H9 (cell line): Measurements from ENCODE around the gene ZER1. TPM values are rescaled to one million over a fixed set of nuclear protein-coding genes. Genes with fewer than 3 reads are reported as not detected.

ENCODE experiments used
- DNase-seq: peaks from one replicate; pipeline ENCODE4 v3.0.0-alpha.2; 2017
- H2AFZ ChIP-seq: one replicate; pipeline ENCODE4 v1.6.1; 2013; ENCODE audit warnings: mild to moderate bottlenecking, low read length, control low read depth, moderate library complexity
- H2AK5ac ChIP-seq: 2 replicates; pipeline ENCODE4 v1.6.1; 2013; ENCODE audit warnings: low read length, control low read depth, mixed read lengths; ENCODE audit not compliant: insufficient read length
- H2BK120ac ChIP-seq: one replicate; pipeline ENCODE4 v1.6.1; 2013; ENCODE audit warnings: low read depth, mild to moderate bottlenecking, low read length, control low read depth, inconsistent platforms; ENCODE audit not compliant: poor library complexity, severe bottlenecking
- H2BK12ac ChIP-seq: 2 replicates; pipeline ENCODE4 v1.6.1; 2013; ENCODE audit warnings: low read length, control low read depth, mixed read lengths, low read depth; ENCODE audit not compliant: insufficient read length
- H2BK15ac ChIP-seq: 2 replicates; pipeline ENCODE4 v1.6.1; 2013; ENCODE audit warnings: low read depth, low read length, control low read depth
- H2BK20ac ChIP-seq: one replicate; pipeline ENCODE4 v1.6.1; 2013; ENCODE audit warnings: low read depth, mild to moderate bottlenecking, low read length, control low read depth, inconsistent platforms; ENCODE audit not compliant: poor library complexity, severe bottlenecking
- H2BK5ac ChIP-seq: 2 replicates; pipeline ENCODE4 v1.6.1; 2013; ENCODE audit warnings: low read length, control low read depth, mixed read lengths; ENCODE audit not compliant: insufficient read length
- H3K14ac ChIP-seq: 2 replicates; pipeline ENCODE4 v1.6.1; 2013; ENCODE audit warnings: low read length, control low read depth; ENCODE audit not compliant: insufficient read depth
- H3K18ac ChIP-seq: 2 replicates; pipeline ENCODE4 v1.6.1; 2013; ENCODE audit warnings: low read depth, mild to moderate bottlenecking, mixed read lengths, low read length, control low read depth; ENCODE audit not compliant: insufficient read length
- H3K23ac ChIP-seq: 2 replicates; pipeline ENCODE4 v1.6.1; 2013; ENCODE audit warnings: low read length, control low read depth, mixed read lengths, low read depth; ENCODE audit not compliant: insufficient read length
- H3K23me2 ChIP-seq: 2 replicates; pipeline ENCODE4 v1.6.1; 2013; ENCODE audit warnings: low read depth, mild to moderate bottlenecking, mixed read lengths, low read length, control low read depth; ENCODE audit not compliant: insufficient read length, poor library complexity, severe bottlenecking
- H3K27ac ChIP-seq: 2 replicates; pipeline ENCODE4 v1.5.1; 2013; ENCODE audit warnings: low read length, control low read depth, mixed read lengths, low read depth; ENCODE audit not compliant: insufficient read length
- H3K27me3 ChIP-seq: 2 replicates; pipeline ENCODE4 v1.6.1; 2013; ENCODE audit warnings: low read length, control low read depth, inconsistent platforms; ENCODE audit not compliant: insufficient read depth
- H3K4ac ChIP-seq: 2 replicates; pipeline ENCODE4 v1.6.1; 2013; ENCODE audit warnings: low read depth, mild to moderate bottlenecking, control low read depth, inconsistent platforms, low read length, moderate library complexity
- H3K4me1 ChIP-seq: 2 replicates; pipeline ENCODE4 v1.6.1; 2013; ENCODE audit warnings: low read length, control low read depth, inconsistent platforms; ENCODE audit not compliant: insufficient read depth
- H3K4me2 ChIP-seq: 2 replicates; pipeline ENCODE4 v1.6.1; 2013; ENCODE audit warnings: low read length, control low read depth, mixed read lengths; ENCODE audit not compliant: insufficient read length, insufficient read depth
- H3K56ac ChIP-seq: 2 replicates; pipeline ENCODE4 v1.6.1; 2013; ENCODE audit warnings: low read depth, mild to moderate bottlenecking, mixed read lengths, low read length, control low read depth; ENCODE audit not compliant: insufficient read length
- H3K79me1 ChIP-seq: 2 replicates; pipeline ENCODE4 v1.6.1; 2013; ENCODE audit warnings: low read depth, mild to moderate bottlenecking, moderate library complexity, low read length, control low read depth, inconsistent platforms; ENCODE audit not compliant: insufficient read depth, poor library complexity, severe bottlenecking
- H3K79me2 ChIP-seq: 2 replicates; pipeline ENCODE4 v1.6.1; 2013; ENCODE audit warnings: low read length, control low read depth, inconsistent platforms; ENCODE audit not compliant: insufficient read depth
- H3K9ac ChIP-seq: 2 replicates; pipeline ENCODE4 v1.6.1; 2013; ENCODE audit warnings: low read length, control low read depth, mixed read lengths; ENCODE audit not compliant: insufficient read length; ENCODE audit errors: extremely low read depth
- H3K9me3 ChIP-seq: one replicate; pipeline ENCODE4 v1.6.1; 2013; ENCODE audit warnings: low read depth, low read length, inconsistent platforms; ENCODE audit not compliant: control insufficient read depth
- H3T11ph ChIP-seq: one replicate; pipeline ENCODE4 v1.6.1; 2013; ENCODE audit warnings: mild to moderate bottlenecking, low read length, control low read depth, inconsistent platforms
- H4K20me1 ChIP-seq: one replicate; pipeline ENCODE4 v1.6.1; 2013; ENCODE audit not compliant: control insufficient read depth, insufficient read length, insufficient read depth
- H4K5ac ChIP-seq: 2 replicates; pipeline ENCODE4 v1.6.1; 2013; ENCODE audit warnings: low read depth, mild to moderate bottlenecking, mixed read lengths, low read length, control low read depth; ENCODE audit not compliant: insufficient read length
- H4K8ac ChIP-seq: replicated peaks from 2 replicates; pipeline ENCODE4 v1.6.1; 2013; ENCODE audit warnings: low read length, control low read depth, mixed read lengths, low read depth; ENCODE audit not compliant: insufficient read length
- H4K91ac ChIP-seq: 2 replicates; pipeline ENCODE4 v1.6.1; 2013; ENCODE audit warnings: low read depth, mild to moderate bottlenecking, moderate library complexity, mixed read lengths, low read length, control low read depth; ENCODE audit not compliant: insufficient read length
- H3K27ac Mint-ChIP-seq, 3 experiments: 2 replicates in 2 of 3; 3 replicates in 1 of 3; pipeline ENCODE4 v1.8.0; 2020 to 2021; ENCODE audit warnings: mixed read lengths in 3 of 3, mild to moderate bottlenecking in 1 of 3, moderate library complexity in 1 of 3
- H3K27me3 Mint-ChIP-seq: 2 replicates; pipeline ENCODE4 v1.8.0; 2021; ENCODE audit warnings: low read depth, mild to moderate bottlenecking, moderate library complexity, mixed read lengths
- H3K36me3 Mint-ChIP-seq, 3 experiments: 2 replicates in 2 of 3; 3 replicates in 1 of 3; pipeline ENCODE4 v1.8.0; 2020 to 2021; ENCODE audit warnings: low read depth in 3 of 3, mixed read lengths in 3 of 3; ENCODE audit not compliant: insufficient read depth in 1 of 3
- H3K4me1 Mint-ChIP-seq, 2 experiments: 2 replicates each; pipeline ENCODE4 v1.8.0; 2020; ENCODE audit warnings: mixed read lengths in 2 of 2
- H3K4me3 Mint-ChIP-seq, 2 experiments: 2 replicates in 1 of 2; 3 replicates in 1 of 2; pipeline ENCODE4 v1.8.0; 2020 to 2021; ENCODE audit warnings: mild to moderate bottlenecking in 2 of 2, mixed read lengths in 2 of 2, moderate library complexity in 1 of 2
- H3K9me3 Mint-ChIP-seq, 2 experiments: 2 replicates in 1 of 2; 3 replicates in 1 of 2; pipeline ENCODE4 v1.8.0; 2020; ENCODE audit warnings: mild to moderate bottlenecking in 2 of 2, mixed read lengths in 2 of 2, moderate library complexity in 1 of 2
- WGBS: extraction: QIAGEN DNeasy Blood & Tissue Kit; methylation state at CpG from one replicate; pipeline ENCODE4 v1.1.7; 2013; ENCODE audit warnings: missing lambda C conversion rate, low lambda C conversion rate, mixed read lengths; ENCODE audit not compliant: insufficient read length; ENCODE audit errors: extremely low coverage; 5-methylcytosine and 5-hydroxymethylcytosine counted together
- total RNA-seq: library from RNA; stranded (reverse); gene quantifications from 2 replicates; pipeline ENCODE4 v1.2.1, GENCODE V29; 2021
- TF ChIP-seq, protein P1 (sequence below): fragments of 200-600 bp; sonication (generic); conservative IDR thresholded peaks from 3 replicates; pipeline ENCODE4 v1.8.0; 2021; ENCODE audit warnings: antibody characterized with exemption, mild to moderate bottlenecking

The ZER1 gene
- total RNA-seq, 1 experiment from 2014 or later = 24.2 TPM

DNA sequence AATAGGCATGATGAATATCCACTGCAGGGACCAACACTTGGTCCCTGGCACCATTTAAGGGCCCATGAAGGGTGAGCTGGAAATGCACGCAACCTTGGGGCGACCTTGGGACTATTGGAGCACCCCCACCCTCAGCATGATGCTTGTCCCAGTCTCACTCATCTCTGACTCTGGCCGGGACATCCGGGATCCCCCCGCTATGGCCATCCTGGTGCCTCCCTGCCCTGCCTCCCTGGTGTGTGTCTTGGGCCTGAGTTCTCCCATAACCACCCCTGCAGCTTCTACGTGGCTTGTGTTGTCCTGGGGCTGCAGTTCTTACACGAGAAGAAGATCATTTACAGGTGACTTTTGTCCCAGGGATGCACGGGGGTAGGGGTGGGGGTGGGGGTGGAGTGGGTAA lies 53.7 kb downstream of the ZER1 start:
- Histone ChIP-seq H3K27ac (no peak overlapping the region), H2BK15ac (no peak overlapping the region), H3K79me2 (no peaks in the 10 kb centered on the region), H3K9me3 (no peaks in the 10 kb centered on the region), H2BK120ac (no peak overlapping the region), H3K14ac (no peak overlapping the region), H3K9ac (no peak overlapping the region), H4K8ac (no peak overlapping the region), H3K18ac (no peak overlapping the region), H2BK20ac (no peak overlapping the region), H3K4me1 (no peaks in the 10 kb centered on the region; the same call in 1 of the 2 replicates), H3K23ac (no peak overlapping the region), H3K56ac (no peak overlapping the region), H3K4ac (no peak overlapping the region), H3T11ph (no peak overlapping the region), H3K23me2 (no peaks in the 10 kb centered on the region), H3K27me3 (no peaks in the 10 kb centered on the region), H2BK12ac (no peak overlapping the region), H2AFZ (no peak overlapping the region), H2BK5ac (no peak overlapping the region), H4K20me1 (no peaks in the 10 kb centered on the region), H3K79me1 (no peaks in the 10 kb centered on the region), H4K5ac (no peak overlapping the region), H3K4me2 (no peak overlapping the region), H2AK5ac (no peak overlapping the region), H4K91ac (no peak overlapping the region)
- H3K4me3 Mint-ChIP-seq = no peak overlapping the region
- peak overlapping the region in 1 of 3 experiments; percentile 88; a peak in 1 of 7 replicates for H3K27ac Mint-ChIP-seq
- DNase-seq = no peak
- no peaks in the 10 kb centered on the region; the same call in 1 of the 2 replicates for H3K27me3 Mint-ChIP-seq
- WGBS = no CpG with 5 or more reads among the region's 8 CpGs
- H3K4me1 Mint-ChIP-seq = peaks cover 9% of the 10 kb centered on the region in 2 experiments
- H3K9me3 Mint-ChIP-seq = no peaks in the 10 kb centered on the region; a peak in 1 of 5 replicates
- H3K36me3 Mint-ChIP-seq = peaks cover 6 to 54% (median 36%) of the 10 kb centered on the region in 3 experiments; a peak in 6 of 7 replicates
- TF ChIP-seq, protein P1, sequence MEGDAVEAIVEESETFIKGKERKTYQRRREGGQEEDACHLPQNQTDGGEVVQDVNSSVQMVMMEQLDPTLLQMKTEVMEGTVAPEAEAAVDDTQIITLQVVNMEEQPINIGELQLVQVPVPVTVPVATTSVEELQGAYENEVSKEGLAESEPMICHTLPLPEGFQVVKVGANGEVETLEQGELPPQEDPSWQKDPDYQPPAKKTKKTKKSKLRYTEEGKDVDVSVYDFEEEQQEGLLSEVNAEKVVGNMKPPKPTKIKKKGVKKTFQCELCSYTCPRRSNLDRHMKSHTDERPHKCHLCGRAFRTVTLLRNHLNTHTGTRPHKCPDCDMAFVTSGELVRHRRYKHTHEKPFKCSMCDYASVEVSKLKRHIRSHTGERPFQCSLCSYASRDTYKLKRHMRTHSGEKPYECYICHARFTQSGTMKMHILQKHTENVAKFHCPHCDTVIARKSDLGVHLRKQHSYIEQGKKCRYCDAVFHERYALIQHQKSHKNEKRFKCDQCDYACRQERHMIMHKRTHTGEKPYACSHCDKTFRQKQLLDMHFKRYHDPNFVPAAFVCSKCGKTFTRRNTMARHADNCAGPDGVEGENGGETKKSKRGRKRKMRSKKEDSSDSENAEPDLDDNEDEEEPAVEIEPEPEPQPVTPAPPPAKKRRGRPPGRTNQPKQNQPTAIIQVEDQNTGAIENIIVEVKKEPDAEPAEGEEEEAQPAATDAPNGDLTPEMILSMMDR = no peak
